ENCODE results near the gene DNAH6.

DNAH6 gene

DNA sequence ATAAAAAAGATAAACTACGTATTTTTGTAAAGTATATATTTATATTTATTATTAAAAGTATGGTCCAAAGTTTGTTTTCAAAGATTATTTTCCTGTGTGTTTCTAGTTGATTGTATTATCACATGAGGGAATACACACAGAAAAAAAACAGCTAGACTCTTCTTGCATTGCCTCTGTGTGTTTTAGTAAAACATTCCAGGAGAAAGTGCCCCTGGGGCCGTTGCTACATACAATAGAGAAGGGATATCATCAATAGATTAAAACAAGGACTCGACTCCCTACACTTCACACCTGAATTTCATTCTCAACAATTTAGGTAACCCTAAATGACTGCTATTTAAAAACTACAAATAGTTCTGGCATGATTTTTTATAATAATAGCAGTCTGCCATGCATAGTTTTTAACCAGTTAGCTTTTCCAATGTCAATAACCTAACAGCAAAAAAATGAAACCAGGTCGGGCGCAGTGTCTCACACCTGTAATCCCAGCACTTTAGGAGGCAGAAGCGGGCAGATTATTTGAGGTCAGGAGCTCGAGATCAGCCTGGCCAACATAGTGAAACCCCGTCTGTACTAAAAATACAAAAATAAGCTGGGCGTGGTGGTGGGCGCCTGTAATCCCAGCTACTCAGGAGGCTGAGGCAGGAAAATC, 171.3 kb downstream of the DNAH6 start:
- no peak overlapping the region for H3K23ac ChIP-seq (ENCODE audit: low read depth, low read length, poor library complexity)
- H3K14ac ChIP-seq (ENCODE audit: low read length) = no peak overlapping the region
- no peaks in the 10 kb centered on the region for H3K36me3 ChIP-seq (replicated peaks in 1 of 2; ENCODE audit: control insufficient read depth in 2 of 2, insufficient read depth in 2 of 2, low read length in 2 of 2)
- no peak overlapping the region for H3K27ac ChIP-seq (replicated peaks; ENCODE audit: low read length)
- no peaks in the 10 kb centered on the region for H3K79me1 ChIP-seq (ENCODE audit: low read depth, low read length)
- H2BK15ac ChIP-seq (ENCODE audit: low read length) = no peak overlapping the region
- H3K18ac ChIP-seq (ENCODE audit: low read length) = no peak overlapping the region
- H2BK5ac ChIP-seq (ENCODE audit: low read length) = no peak overlapping the region
- no peak overlapping the region for H3K4me2 ChIP-seq (ENCODE audit: insufficient read depth, low read length, poor library complexity, severe bottlenecking)
- H2AFZ ChIP-seq (ENCODE audit: low read length) = no peak overlapping the region
- no peaks in the 10 kb centered on the region for H3K27me3 ChIP-seq (ENCODE audit: control insufficient read depth in 3 of 3, insufficient read depth in 3 of 3, low read depth in 1 of 3, low read length in 3 of 3)
- no peak overlapping the region for H2BK120ac ChIP-seq (ENCODE audit: low read depth, low read length)
- no CpG with 5 or more reads among the region's 10 CpGs for WGBS, 2 donors (ENCODE audit: extremely low coverage in 2 of 2, insufficient read length in 2 of 2, insufficient replicate concordance in 1 of 2)
- peaks cover 0 to 2% of the 10 kb centered on the region in 2 donors for H3K9me3 ChIP-seq (replicated peaks in 1 of 2; ENCODE audit: control insufficient read depth in 2 of 2, insufficient read depth in 1 of 2, low read depth in 1 of 2, low read length in 2 of 2)
- H3K4me1 ChIP-seq (ENCODE audit: control insufficient read depth in 2 of 2, insufficient read depth in 1 of 2, low read depth in 1 of 2, low read length in 2 of 2) = no peaks in the 10 kb centered on the region
- H3K4me3 ChIP-seq (ENCODE audit: low read length in 2 of 2) = no peak overlapping the region
- H2AK5ac ChIP-seq (ENCODE audit: low read depth, low read length) = no peak overlapping the region
- no peak overlapping the region for H2BK12ac ChIP-seq (ENCODE audit: low read length)
- no peak overlapping the region for H4K8ac ChIP-seq (ENCODE audit: low read depth, low read length)
- no peak overlapping the region for H3K4ac ChIP-seq (ENCODE audit: low read length)
- no peak overlapping the region for H3K9ac ChIP-seq (ENCODE audit: low read depth, low read length, poor library complexity)
- no peak for DNase-seq (ENCODE audit: low spot score)
- no peak overlapping the region for H4K91ac ChIP-seq (ENCODE audit: low read depth, low read length, poor library complexity)

DNA sequence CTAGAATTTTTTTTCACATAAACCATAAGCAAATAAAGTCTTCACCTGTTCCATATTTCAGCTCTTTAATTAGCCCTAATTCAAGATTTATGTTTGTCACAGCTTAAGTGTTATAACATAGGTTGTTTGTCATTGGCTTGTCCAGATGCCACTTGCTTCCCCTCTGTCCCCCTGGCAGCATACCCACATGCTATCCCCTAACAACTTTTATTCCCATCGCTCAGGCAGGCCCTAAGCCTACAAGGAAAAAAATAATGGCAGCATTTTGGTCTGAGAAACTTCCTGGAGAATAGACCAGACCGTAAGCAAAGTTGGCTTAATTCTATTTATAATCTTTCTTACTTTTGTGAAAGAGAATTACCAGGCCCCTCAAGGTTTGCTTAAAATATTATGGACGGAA, 173.9 kb downstream of the DNAH6 start:
- Histone ChIP-seq H3K18ac (ENCODE audit: low read length) (no peak overlapping the region), H3K36me3 (replicated peaks in 1 of 2; ENCODE audit: control insufficient read depth in 2 of 2, insufficient read depth in 2 of 2, low read length in 2 of 2) (no peaks in the 10 kb centered on the region), H3K4me2 (ENCODE audit: insufficient read depth, low read length, poor library complexity, severe bottlenecking) (no peak overlapping the region), H2BK15ac (ENCODE audit: low read length) (no peak overlapping the region), H2AK5ac (ENCODE audit: low read depth, low read length) (no peak overlapping the region), H3K9ac (ENCODE audit: low read depth, low read length, poor library complexity) (no peak overlapping the region), H3K4me3 (ENCODE audit: low read length in 2 of 2) (no peak overlapping the region), H3K4me1 (ENCODE audit: control insufficient read depth in 2 of 2, insufficient read depth in 1 of 2, low read depth in 1 of 2, low read length in 2 of 2) (no peaks in the 10 kb centered on the region), H2BK5ac (ENCODE audit: low read length) (no peak overlapping the region), H3K23ac (ENCODE audit: low read depth, low read length, poor library complexity) (no peak overlapping the region), H3K14ac (ENCODE audit: low read length) (no peak overlapping the region), H2BK120ac (ENCODE audit: low read depth, low read length) (no peak overlapping the region), H2AFZ (ENCODE audit: low read length) (no peak overlapping the region), H3K4ac (ENCODE audit: low read length) (no peak overlapping the region), H3K9me3 (replicated peaks in 1 of 2; ENCODE audit: control insufficient read depth in 2 of 2, insufficient read depth in 1 of 2, low read depth in 1 of 2, low read length in 2 of 2) (peaks cover 0 to 2% of the 10 kb centered on the region in 2 donors), H4K91ac (ENCODE audit: low read depth, low read length, poor library complexity) (no peak overlapping the region), H3K27ac (replicated peaks; ENCODE audit: low read length) (no peak overlapping the region), H3K79me1 (ENCODE audit: low read depth, low read length) (no peaks in the 10 kb centered on the region), H2BK12ac (ENCODE audit: low read length) (no peak overlapping the region), H3K27me3 (ENCODE audit: control insufficient read depth in 3 of 3, insufficient read depth in 3 of 3, low read depth in 1 of 3, low read length in 3 of 3) (no peaks in the 10 kb centered on the region), H4K8ac (ENCODE audit: low read depth, low read length) (no peak overlapping the region)
- WGBS, 2 donors (ENCODE audit: extremely low coverage in 2 of 2, insufficient read length in 2 of 2, insufficient replicate concordance in 1 of 2) = no CpG with 5 or more reads among the region's 3 CpGs
- DNase-seq (ENCODE audit: low spot score) = no peak

DNA sequence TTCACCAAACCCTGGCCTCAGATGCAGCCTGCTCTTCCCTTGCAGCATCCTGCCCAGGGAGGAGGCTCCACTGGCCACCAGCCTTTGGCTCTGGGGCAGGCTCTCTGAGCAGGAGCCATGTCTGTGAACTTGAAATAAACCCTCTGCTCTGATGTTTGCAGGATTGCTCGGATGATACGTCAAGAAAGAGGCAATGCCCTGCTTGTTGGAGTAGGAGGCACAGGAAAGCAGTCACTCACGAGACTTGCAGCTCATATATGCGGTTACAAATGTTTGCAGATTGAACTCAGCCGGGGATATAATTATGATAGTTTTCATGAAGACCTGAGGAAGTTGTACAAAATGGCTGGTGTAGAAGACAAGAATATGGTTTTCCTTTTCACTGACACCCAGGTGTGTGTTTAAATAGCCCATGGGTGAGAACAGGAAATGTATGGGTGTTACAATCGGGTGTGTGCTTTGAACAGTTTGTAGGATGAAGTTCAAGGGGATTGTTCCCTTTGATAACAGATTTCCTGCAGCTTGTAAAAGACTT, 177.9 kb downstream of the DNAH6 start:
- H2BK120ac ChIP-seq (ENCODE audit: low read depth, low read length) = no peak overlapping the region
- H3K18ac ChIP-seq (ENCODE audit: low read length) = no peak overlapping the region
- H3K27me3 ChIP-seq (ENCODE audit: control insufficient read depth in 3 of 3, insufficient read depth in 3 of 3, low read depth in 1 of 3, low read length in 3 of 3) = no peaks in the 10 kb centered on the region
- no peak overlapping the region for H3K9ac ChIP-seq (ENCODE audit: low read depth, low read length, poor library complexity)
- no peak overlapping the region for H3K27ac ChIP-seq (replicated peaks; ENCODE audit: low read length)
- H2AK5ac ChIP-seq (ENCODE audit: low read depth, low read length) = no peak overlapping the region
- no peaks in the 10 kb centered on the region for H3K9me3 ChIP-seq (replicated peaks in 1 of 2; ENCODE audit: control insufficient read depth in 2 of 2, insufficient read depth in 1 of 2, low read depth in 1 of 2, low read length in 2 of 2)
- no peaks in the 10 kb centered on the region for H3K36me3 ChIP-seq (replicated peaks in 1 of 2; ENCODE audit: control insufficient read depth in 2 of 2, insufficient read depth in 2 of 2, low read length in 2 of 2)
- H3K79me1 ChIP-seq (ENCODE audit: low read depth, low read length) = no peaks in the 10 kb centered on the region
- H2BK5ac ChIP-seq (ENCODE audit: low read length) = no peak overlapping the region
- H3K23ac ChIP-seq (ENCODE audit: low read depth, low read length, poor library complexity) = no peak overlapping the region
- H2AFZ ChIP-seq (ENCODE audit: low read length) = no peak overlapping the region
- no peak overlapping the region for H4K91ac ChIP-seq (ENCODE audit: low read depth, low read length, poor library complexity)
- H3K4ac ChIP-seq (ENCODE audit: low read length) = no peak overlapping the region
- H3K4me2 ChIP-seq (ENCODE audit: insufficient read depth, low read length, poor library complexity, severe bottlenecking) = no peak overlapping the region
- H2BK15ac ChIP-seq (ENCODE audit: low read length) = no peak overlapping the region
- peak overlapping the region; percentile 11 for H3K14ac ChIP-seq (ENCODE audit: low read length)
- no peaks in the 10 kb centered on the region for H3K4me1 ChIP-seq (ENCODE audit: control insufficient read depth in 2 of 2, insufficient read depth in 1 of 2, low read depth in 1 of 2, low read length in 2 of 2)
- DNase-seq (ENCODE audit: low spot score) = no peak
- WGBS, 2 donors (ENCODE audit: extremely low coverage in 2 of 2, insufficient read length in 2 of 2, insufficient replicate concordance in 1 of 2) = no CpG with 5 or more reads among the region's 6 CpGs
- no peak overlapping the region for H2BK12ac ChIP-seq (ENCODE audit: low read length)
- no peak overlapping the region for H4K8ac ChIP-seq (ENCODE audit: low read depth, low read length)
- no peak overlapping the region for H3K4me3 ChIP-seq (ENCODE audit: low read length in 2 of 2)

DNA sequence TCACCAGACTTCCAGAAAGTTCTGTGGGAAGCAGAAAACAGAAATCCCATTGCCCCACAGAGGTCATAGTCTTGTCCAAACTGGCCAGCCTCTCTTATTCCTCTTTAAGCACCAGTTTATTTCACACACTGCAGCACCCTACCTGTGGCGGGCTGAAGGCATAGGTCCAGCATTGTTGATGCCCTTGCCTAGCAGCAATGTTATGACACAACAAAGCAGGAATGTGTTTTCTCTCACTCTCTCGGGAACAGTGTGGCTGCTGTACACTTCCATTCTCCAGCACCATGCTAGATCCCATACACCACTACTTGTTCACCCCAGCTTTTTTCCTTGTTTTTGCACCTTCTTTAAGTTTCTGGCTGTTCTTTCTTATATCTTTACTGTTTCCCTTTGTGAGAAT, 181.6 kb downstream of the DNAH6 start:
- Histone ChIP-seq H3K9ac (ENCODE audit: low read depth, low read length, poor library complexity) (no peak overlapping the region), H3K27ac (replicated peaks; ENCODE audit: low read length) (no peak overlapping the region), H3K14ac (ENCODE audit: low read length) (no peak overlapping the region), H2BK15ac (ENCODE audit: low read length) (no peak overlapping the region), H2BK5ac (ENCODE audit: low read length) (no peak overlapping the region), H3K4me2 (ENCODE audit: insufficient read depth, low read length, poor library complexity, severe bottlenecking) (no peak overlapping the region), H3K23ac (ENCODE audit: low read depth, low read length, poor library complexity) (no peak overlapping the region), H3K36me3 (replicated peaks in 1 of 2; ENCODE audit: control insufficient read depth in 2 of 2, insufficient read depth in 2 of 2, low read length in 2 of 2) (no peaks in the 10 kb centered on the region), H3K4me1 (ENCODE audit: control insufficient read depth in 2 of 2, insufficient read depth in 1 of 2, low read depth in 1 of 2, low read length in 2 of 2) (no peaks in the 10 kb centered on the region), H4K8ac (ENCODE audit: low read depth, low read length) (no peak overlapping the region), H3K4ac (ENCODE audit: low read length) (no peak overlapping the region), H2AK5ac (ENCODE audit: low read depth, low read length) (no peak overlapping the region), H3K27me3 (ENCODE audit: control insufficient read depth in 3 of 3, insufficient read depth in 3 of 3, low read depth in 1 of 3, low read length in 3 of 3) (no peaks in the 10 kb centered on the region), H3K18ac (ENCODE audit: low read length) (no peak overlapping the region), H3K79me1 (ENCODE audit: low read depth, low read length) (no peaks in the 10 kb centered on the region), H2BK120ac (ENCODE audit: low read depth, low read length) (no peak overlapping the region), H2BK12ac (ENCODE audit: low read length) (no peak overlapping the region), H4K91ac (ENCODE audit: low read depth, low read length, poor library complexity) (no peak overlapping the region), H3K4me3 (ENCODE audit: low read length in 2 of 2) (no peak overlapping the region), H2AFZ (ENCODE audit: low read length) (no peak overlapping the region), H3K9me3 (replicated peaks in 1 of 2; ENCODE audit: control insufficient read depth in 2 of 2, insufficient read depth in 1 of 2, low read depth in 1 of 2, low read length in 2 of 2) (peaks cover 0 to 2% of the 10 kb centered on the region in 2 donors)
- DNase-seq (ENCODE audit: low spot score) = no peak
- WGBS, 2 donors (ENCODE audit: extremely low coverage in 2 of 2, insufficient read length in 2 of 2, insufficient replicate concordance in 1 of 2) = no CpG with 5 or more reads among the region's 2 CpGs

Data from neuronal stem cell (in vitro differentiated cells).